KOPT-K1 (cell line): ENCODE data around the gene COG8.
A peak's percentile ranks its signal among the peaks of the same experiment; 100 is the strongest.
"Not testable (repeated sequence)": the region's sequence is repeated elsewhere in the genome, so short reads cannot be mapped to it uniquely, and the experiment has no call there.

ENCODE experiments used
- H3K27ac ChIP-seq: fragments of 200-600 bp; sonication (generic); 2 replicates; pipeline ENCODE4 v1.5.1; 2016; ENCODE audit warnings: antibody characterized with exemption, mild to moderate bottlenecking, low read depth, low read length; ENCODE audit not compliant: poor library complexity, severe bottlenecking
- H3K36me3 ChIP-seq: fragments of 200-600 bp; sonication (generic); 2 replicates; pipeline ENCODE4 v1.5.1; 2017; ENCODE audit warnings: antibody characterized with exemption, mild to moderate bottlenecking, low read length, moderate library complexity; ENCODE audit not compliant: insufficient read depth
- H3K9me3 ChIP-seq: fragments of 200-600 bp; sonication (generic); 2 replicates; pipeline ENCODE4 v1.5.1; 2017; ENCODE audit warnings: antibody characterized with exemption, low read length, mild to moderate bottlenecking; ENCODE audit not compliant: insufficient read depth, poor library complexity, severe bottlenecking

The COG8 gene

DNA sequence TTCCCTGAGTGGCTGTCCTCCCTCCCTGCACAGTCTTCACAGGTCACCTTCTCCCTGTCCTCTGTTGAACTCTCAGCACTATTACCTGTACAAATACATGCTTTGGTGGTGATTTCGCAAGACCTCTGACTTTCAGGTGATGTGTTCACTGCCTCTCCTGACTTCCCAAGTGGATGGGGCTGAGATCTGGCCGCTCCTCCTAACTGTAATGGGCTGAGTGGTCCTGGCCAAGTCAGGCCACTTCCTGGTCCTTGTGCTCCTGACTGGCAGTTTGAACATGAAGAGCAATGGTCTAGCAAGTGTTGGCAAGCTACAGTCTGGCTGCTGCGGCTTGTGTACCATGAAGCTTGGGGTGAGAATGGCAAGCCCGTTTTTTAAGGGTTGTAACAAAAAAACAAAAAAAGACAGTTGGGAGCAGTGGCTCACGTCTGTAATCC lies 23.9 kb upstream of the COG8 start:
- H3K27ac ChIP-seq = no peak overlapping the region
- no peaks in the 10 kb centered on the region for H3K9me3 ChIP-seq
- H3K36me3 ChIP-seq = peaks cover 67% of the 10 kb centered on the region

DNA sequence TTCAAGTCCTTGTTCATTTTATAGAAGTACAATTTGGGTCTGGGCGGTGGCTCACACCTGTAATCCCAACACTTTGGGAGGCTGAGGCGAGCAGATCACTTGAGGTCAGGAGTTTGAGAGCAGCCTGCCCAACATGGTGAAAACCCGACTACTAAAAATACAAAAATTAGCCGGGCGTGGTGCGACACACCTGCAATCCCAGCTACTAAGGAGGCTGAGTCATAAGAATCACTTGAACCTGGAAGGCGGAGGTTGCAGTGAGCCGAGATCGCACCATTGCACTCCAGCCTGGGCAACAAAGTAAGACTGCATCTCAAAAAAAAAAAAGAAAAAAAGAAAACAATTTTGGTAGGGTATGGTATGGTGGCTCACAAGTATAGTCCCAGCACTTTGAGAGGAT lies 20.7 kb upstream of the COG8 start:
- H3K9me3 ChIP-seq, H3K27ac ChIP-seq: not testable (repeated sequence)
- H3K36me3 ChIP-seq = peaks cover 64% of the 10 kb centered on the region

DNA sequence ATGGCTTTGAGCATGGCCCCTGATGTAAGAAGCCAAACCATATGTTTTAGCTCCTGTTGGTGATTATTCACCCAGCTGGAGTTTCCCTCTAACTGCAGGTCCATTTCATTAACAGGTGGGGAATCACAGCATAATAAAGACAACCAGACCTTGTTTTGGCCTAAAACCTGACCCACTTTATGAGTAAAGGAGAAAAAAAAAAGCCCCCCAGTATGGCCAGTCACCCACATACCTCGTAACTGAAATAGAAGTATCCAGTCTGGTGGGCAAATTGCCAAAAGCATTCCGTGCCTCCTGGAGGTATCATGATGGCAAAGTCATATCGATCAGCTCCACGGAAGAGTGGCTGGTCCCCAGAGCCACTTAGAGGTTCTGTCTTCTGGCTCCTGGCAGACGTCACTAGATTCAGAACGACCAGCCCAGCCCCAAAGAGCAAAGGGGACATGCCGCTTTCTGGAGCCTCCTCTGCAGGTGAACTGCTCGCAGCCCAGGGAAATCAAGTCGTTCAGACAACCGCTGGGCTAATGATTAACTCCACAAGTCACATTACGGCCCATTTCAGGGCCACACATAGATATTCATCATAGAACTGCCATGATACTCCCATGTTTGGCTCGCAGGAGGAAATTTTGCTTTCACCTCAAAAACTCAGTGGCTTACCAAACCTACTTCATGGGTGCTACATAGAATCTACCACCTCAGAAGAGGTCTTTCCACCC lies 12.1 kb upstream of the COG8 start, which contains the start of gene TMED6:
Gene TMED6 (minus strand): TSS at position 478 of the 719 bp plus-strand sequence. CDS start 33 bp downstream, at position 445.
- H3K27ac ChIP-seq = no peak within 1 kb of the TSS

GRCh38 chr16:69350536-69351133 lies 11.3 kb upstream of the COG8 start:
- H3K27ac ChIP-seq = no peak overlapping the region
- no peaks in the 10 kb centered on the region for H3K9me3 ChIP-seq
- H3K36me3 ChIP-seq = peaks cover 58% of the 10 kb centered on the region

More for the DNA sequence above, 12.1 kb upstream of the COG8 start, which contains the start of gene TMED6:
- H3K9me3 ChIP-seq = no peaks in the 10 kb centered on the region
- peaks cover 63% of the 10 kb centered on the region for H3K36me3 ChIP-seq

GRCh38 chr16:69349536-69349935 lies 10.2 kb upstream of the COG8 start:
- peaks cover 56% of the 10 kb centered on the region for H3K36me3 ChIP-seq
- no peak overlapping the region for H3K27ac ChIP-seq
- no peaks in the 10 kb centered on the region for H3K9me3 ChIP-seq

- Histone ChIP-seq H3K27ac (no peak overlapping the region), H3K36me3 (peaks cover 66% of the 10 kb centered on the region), H3K9me3 (no peaks in the 10 kb centered on the region)
These were observed 8.9 kb upstream of the COG8 start for GRCh38 chr16:69348222-69348621.

- Histone ChIP-seq H3K27ac (no peak overlapping the region), H3K36me3 (peaks cover 65% of the 10 kb centered on the region), H3K9me3 (no peaks in the 10 kb centered on the region)
These were observed 7.3 kb upstream of the COG8 start for GRCh38 chr16:69346683-69347082.

DNA sequence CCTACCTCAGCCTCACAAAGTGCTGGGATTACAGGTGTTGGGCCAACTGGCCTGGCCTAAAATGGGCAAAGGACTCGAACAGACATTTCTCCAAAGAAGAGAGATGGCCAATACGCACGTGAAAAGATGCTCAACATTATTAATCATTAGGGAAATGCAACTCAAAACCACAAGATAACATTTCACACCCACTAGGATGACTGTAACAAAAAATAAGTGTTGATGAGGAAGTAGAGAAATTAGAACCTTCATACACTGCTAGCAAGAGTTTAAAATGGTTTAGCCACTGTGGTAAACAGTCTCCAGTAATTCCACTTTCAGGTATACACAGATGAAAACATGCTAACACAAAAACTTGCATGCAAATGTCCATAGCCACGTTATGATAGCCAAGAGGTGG lies 6.6 kb upstream of the COG8 start:
- Histone ChIP-seq H3K36me3 (peaks cover 65% of the 10 kb centered on the region), H3K9me3 (no peaks in the 10 kb centered on the region), H3K27ac (no peak overlapping the region)

DNA sequence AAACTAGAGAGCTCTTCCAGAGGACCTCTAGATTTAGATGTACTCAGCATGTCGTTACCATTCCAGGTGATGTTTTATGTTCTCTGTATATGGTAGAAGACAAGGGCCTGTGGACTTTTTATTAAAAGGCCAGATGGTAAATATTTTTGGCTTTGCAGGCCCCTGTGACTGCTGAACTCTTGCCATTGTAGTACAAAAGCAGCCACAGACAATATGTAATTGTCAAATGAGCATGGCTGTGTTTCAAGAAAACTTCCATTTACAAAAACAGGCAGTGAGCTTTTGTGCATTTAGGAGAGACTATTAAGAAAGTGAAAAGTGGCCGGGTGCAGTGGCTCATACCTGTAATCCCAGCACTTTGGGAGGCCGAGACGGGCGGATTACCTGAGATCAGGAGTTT lies 4.8 kb upstream of the COG8 start:
- no peaks in the 10 kb centered on the region for H3K9me3 ChIP-seq
- no peak overlapping the region for H3K27ac ChIP-seq
- H3K36me3 ChIP-seq = peaks cover 55% of the 10 kb centered on the region

- H3K9me3 ChIP-seq = no peaks in the 10 kb centered on the region
- H3K36me3 ChIP-seq = peaks cover 60% of the 10 kb centered on the region
- peak overlapping the region; percentile 80 for H3K27ac ChIP-seq
These were observed 806 bp upstream of the COG8 start for GRCh38 chr16:69340095-69340644.

DNA sequence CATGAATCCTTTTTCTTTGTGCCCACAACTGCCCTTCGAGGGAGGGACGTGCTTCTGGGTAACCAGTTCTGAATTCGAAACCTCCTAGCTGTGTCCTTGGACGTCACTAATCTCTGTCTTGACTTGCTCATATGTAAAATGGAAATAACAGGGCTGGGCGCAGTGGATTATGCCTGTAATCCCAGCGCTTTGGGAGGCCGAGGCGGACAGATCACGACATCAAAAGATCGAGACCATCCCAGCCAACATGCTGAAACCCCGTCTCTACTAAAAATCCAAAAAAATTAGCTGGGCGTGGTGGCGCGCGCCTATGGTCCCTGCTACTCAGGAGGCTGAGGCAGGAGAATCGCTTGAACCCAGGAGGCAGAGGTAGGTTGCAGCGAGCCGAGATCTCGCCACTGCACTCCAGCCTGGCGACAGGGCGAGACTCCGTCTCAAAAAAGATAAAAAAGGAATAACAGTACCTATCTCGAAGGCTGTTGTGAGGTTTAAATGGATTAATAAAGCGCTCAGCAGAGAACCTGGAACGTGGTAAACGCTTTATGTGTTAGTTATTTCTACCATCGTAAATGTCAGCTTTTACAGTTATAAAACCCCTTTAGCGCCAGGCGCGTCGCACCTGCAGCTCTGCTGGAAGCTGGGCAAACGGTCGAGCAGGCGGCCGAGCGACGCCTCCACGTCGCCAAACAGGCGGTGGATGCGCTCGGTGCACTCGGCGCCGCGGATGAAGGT lies 641 bp downstream of the COG8 start:
- H3K27ac ChIP-seq = peak overlapping the region; percentile 80
- H3K9me3 ChIP-seq = no peaks in the 10 kb centered on the region
- H3K36me3 ChIP-seq = peaks cover 62% of the 10 kb centered on the region

GRCh38 chr16:69334696-69335095 lies 4.7 kb downstream of the COG8 start:
- Histone ChIP-seq H3K27ac (no peak overlapping the region), H3K36me3 (peaks cover 52% of the 10 kb centered on the region), H3K9me3 (no peaks in the 10 kb centered on the region)

- H3K36me3 ChIP-seq = peaks cover 77% of the 10 kb centered on the region
- peak within 1 kb of the TSS; percentile 85 for H3K27ac ChIP-seq
- no peaks in the 10 kb centered on the region for H3K9me3 ChIP-seq
These were observed 8.9 kb downstream of the COG8 start, which contains the start of gene PDF for GRCh38 chr16:69330286-69331109. Gene PDF, minus strand, starts transcription at chr16:69330588. Its CDS starts 18 bp downstream, at chr16:69330570.
